Measurements from ENCODE around the gene ACTN3.
"Not testable (repeated sequence)": the region's sequence is repeated elsewhere in the genome, so short reads cannot be mapped to it uniquely, and the experiment has no call there.

ACTN3 gene

GRCh38 chr11:66546368-66546965 lies at the start of gene ACTN3:
TSS of gene ACTN3 (plus strand) at chr11:66546903. CDS start at chr11:66546938, 35 bp downstream.
- DNase-seq (ENCODE audit: low read depth, low spot score), result no peak

DNA sequence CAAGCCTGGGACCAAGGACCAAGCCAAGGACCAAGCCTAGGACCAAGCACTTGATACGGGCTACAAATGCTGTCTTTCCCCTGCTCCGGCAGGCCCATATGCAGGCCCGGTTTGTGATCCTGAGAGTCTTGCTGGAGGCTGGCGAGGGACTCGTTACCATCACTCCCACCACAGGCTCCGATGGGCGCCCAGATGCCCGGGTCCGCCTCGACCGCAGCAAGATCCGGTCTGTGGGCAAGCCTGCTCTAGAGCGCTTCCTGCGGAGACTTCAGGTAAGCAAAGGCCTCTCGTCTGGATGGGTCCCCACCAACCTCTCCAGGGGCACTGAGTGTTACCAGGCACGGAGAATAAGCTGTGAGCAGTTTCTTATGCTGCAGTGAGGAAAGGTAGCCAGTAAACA lies 49.5 kb upstream of the ACTN3 start:
- DNase-seq (ENCODE audit: low read depth, low spot score), result no peak

GRCh38 chr11:66498506-66498905 lies 48.2 kb upstream of the ACTN3 start:
- no peak for DNase-seq (ENCODE audit: low read depth, low spot score)

DNA sequence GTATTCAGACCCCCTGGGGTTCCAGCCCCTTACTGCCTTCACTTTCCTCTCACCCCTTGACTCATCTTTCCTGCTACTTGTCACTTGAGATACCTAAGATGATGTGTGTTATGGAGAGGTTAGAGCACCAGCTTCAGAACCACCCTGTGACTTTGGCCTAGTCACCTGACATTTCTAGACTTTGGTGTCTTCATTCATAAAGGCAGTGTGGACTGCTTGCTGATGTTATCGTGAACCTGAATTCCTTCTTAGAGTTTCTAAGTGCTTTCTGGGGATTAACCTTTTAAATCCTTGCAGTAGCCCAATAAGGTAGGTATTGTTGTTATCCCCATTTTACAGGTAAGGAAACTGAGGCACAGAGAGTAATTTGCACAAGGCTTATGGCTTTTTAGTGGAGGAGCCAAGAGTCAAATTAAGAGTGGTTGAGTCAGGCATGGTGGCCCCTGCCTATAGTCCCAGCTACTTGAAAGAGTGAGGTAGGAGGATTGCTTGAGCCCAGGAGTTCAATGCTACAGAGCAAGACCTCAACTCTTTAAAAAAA lies 41.4 kb upstream of the ACTN3 start:
- no peak for DNase-seq (ENCODE audit: low read depth, low spot score)

DNA sequence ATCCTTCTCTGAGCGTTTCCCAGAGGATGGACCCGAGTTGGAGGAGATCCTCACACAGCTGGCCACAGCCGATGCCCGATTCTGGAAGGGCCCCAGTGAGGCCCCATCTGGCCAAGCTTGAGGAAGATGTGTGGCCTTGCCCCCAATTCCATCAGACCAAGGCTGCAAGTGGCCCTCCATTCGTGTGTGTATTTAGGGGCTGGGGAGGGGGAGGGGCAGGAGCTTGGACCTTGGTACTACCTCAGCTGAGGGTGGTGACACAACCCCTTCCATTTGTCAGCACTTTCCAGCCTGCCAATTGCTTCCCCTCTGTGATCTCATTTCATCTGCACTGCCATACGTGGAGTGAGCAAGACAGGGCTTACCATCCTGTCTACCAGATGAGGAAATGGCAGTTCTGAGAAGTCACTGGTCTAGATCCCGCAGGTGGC lies 37.6 kb upstream of the ACTN3 start:
- no peak for DNase-seq (ENCODE audit: low read depth, low spot score)

- DNase-seq (ENCODE audit: low read depth, low spot score), result peak; percentile 29
Measured at GRCh38 chr11:66510271-66510989, 36.3 kb upstream of the ACTN3 start, which contains the start of gene BBS1. TSS of gene BBS1 (plus strand) at chr11:66510635. CDS start at chr11:66510660, 25 bp downstream.

DNA sequence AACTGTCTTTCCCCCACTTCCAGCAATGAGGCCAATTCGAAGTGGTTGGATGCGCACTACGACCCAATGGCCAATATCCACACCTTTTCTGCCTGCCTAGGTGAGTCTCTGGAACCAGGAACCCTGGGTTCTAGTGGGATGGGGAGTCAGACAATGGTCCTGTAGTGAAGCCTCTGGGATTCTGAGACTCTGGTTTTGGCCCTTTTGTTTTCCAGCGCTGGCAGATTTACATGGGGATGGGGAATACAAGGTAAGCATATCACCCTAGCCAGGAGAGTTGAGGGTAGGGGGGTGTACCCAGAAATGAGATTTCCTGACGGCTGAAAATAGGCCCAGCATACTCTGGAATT lies 35.7 kb upstream of the ACTN3 start:
- DNase-seq (ENCODE audit: low read depth, low spot score), result no peak

GRCh38 chr11:66523611-66524010 lies 23.1 kb upstream of the ACTN3 start:
- no peak for DNase-seq (ENCODE audit: low read depth, low spot score)

- no peak for DNase-seq (ENCODE audit: low read depth, low spot score)
Measured at GRCh38 chr11:66524304-66525040, 22.2 kb upstream of the ACTN3 start.

GRCh38 chr11:66529069-66529468 lies 17.6 kb upstream of the ACTN3 start:
- no peak for DNase-seq (ENCODE audit: low read depth, low spot score)

DNA sequence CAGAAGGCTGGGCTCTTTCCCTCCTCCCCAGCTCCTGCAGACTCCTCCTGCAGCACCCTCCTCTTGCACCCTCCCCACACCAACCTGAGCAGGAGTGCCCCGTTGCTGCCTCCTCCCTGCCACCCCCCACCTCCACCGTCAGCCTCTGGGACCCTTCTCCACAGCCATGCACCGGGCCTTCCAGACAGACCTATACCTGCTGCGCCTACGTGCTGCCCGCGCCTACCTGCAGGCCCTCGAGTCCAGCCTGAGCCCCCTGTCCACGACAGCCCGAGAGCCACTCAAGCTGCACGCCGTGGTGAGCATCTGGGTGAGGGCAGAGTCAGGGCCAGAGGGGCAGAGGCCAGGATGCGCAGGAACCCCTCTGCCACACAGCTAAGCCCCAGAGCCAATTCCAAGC lies 17.0 kb upstream of the ACTN3 start:
- DNase-seq (ENCODE audit: low read depth, low spot score), result no peak

DNA sequence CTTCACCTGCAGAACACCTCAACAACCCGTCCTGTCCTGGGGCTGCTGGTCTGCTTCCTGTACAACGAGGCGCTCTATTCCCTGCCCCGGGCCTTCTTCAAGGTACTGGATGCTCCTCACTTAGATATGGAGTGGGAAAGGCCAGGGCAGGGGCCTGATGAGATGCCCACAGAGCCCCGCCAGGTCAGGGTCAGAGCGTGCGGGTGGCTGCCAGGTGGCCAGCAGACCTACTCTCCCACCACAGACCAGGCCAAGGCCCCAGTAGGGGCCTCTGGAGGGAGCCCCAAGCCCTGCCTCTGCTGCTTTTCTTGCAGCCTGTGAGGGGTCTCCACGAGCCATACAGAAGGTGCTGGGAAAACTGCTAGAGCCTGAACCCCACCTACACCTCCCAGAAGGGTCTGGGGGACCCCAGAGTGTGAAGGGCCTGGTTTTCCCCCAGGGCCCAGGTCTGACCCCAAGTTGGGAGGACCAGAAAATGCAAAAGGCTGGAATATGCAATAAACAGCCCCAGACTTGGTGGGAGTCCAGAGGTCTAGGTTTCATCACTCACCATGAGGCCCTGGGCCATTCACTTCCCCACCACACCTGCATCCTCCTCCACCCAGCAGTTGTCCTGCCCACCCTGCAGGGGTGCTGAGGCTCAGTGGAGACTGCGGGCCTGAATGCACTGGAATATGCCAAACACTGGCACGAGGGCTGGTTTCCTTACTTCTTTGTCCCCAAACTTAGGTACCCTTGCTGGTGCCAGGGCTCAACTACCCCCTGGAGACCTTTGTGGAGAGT lies 15.6 kb upstream of the ACTN3 start:
- DNase-seq (ENCODE audit: low read depth, low spot score), result no peak

DNA sequence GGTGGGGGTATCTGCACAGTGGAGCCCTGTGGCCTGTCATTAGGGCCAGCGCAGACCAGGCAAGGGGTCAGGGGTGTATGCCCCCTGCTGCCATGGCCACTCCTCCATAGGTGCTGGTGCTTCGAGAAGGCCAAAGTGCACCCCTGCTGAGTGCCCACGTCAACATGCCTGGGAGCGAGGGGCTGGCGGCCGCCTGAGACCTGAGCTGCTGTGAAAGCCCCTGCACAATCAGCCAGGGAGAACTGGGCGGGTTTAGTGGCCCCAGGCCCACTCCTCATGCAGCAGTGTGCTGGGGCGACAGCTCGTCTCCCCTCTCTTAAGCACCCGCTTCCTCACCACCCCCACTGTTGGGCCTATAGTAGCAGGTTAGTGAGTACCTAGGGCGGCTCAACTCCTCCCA lies 14.9 kb upstream of the ACTN3 start:
- no peak for DNase-seq (ENCODE audit: low read depth, low spot score)

DNA sequence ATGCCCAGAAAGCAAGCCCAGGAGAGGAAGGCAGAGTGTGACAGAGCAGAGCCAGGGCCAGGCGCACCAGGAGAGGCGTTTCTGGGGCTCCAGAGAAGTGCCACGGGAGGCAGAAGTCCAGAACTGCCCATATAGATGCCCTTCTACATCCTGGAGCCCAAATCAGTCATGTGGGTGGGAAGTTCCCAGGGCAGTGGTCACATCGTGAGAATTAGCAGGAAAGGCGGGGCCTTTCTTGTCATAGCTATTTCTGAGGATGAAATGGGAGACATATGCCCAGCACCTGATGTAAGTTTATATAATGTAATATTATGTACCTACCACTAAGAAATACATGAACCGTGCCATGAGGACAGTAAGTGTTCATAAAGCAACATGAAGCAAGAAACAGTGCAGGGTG lies 13.9 kb upstream of the ACTN3 start:
- no peak for DNase-seq (ENCODE audit: low read depth, low spot score)

DNA sequence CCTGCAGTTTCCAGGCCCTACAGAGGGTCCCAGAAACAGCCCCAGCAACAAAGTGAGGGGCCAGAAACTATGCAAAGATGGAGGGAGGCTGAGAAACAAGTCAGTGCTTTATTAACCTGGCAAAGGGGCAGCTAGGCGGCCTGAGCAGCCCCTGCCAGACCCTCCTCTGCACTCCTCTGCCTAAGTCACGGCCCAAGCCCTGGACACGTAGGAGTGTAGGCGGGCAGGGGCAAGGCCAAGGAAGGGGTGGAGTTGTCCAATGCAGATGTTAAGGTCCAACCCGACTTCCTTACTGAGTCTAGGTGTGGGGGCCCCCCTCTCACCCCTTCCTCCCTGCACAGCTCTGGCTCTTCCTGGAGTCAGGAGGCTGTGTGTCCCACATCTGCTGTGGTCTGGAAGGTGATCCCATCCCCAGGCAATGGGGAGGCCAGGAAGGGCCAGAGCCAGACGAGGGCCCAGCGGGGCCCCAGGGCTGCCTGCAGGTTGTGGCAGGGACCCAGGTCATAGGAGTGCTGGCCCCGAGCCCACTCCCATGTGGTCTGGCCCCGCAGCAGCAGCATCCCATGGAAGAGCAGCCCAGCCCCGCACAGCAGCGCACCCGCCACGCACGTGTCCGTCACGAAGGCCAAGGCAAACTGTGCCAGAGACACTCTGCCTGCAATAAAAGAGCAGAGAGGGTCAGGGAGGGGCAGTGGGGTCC lies 7.4 kb upstream of the ACTN3 start:
- DNase-seq (ENCODE audit: low read depth, low spot score), result no peak

DNA sequence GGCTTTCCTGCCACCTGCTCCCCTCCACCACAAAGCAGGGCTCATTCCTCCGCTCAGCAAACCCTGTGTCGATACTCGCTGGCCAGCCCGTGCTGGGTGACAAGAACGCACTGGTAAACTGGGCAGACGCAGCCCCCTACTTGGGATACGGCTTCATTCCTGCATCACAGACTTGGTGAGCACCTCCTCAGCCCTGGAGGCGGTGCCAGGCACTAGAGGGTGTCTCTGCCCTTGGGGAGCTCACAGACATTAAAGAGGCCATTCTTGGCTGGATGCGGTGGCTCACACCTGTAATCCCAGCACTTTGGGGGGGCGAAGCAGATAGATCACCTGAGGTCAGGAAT lies 6.9 kb upstream of the ACTN3 start:
- no peak for DNase-seq (ENCODE audit: low read depth, low spot score)

DNA sequence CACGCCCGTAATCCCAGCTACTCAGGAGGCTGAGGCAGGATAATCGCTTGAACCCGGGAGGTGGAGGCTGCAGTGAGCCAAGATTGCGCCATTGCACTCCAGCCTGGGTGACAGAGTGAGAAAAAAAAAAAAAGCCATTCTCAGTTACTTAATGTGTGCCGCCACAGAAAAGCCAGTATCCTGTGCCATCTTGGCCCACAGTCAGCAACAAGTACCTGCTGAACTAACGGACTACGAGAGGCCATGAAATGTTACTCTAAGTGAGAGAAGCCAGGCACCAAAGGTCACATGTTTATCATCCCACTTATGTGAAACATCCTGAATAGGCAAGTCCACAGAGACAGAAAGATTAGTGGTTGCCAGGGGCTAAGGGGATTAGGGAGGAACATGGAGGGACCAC lies 6.1 kb upstream of the ACTN3 start:
- DNase-seq (ENCODE audit: low read depth, low spot score), result not testable (repeated sequence)

DNA sequence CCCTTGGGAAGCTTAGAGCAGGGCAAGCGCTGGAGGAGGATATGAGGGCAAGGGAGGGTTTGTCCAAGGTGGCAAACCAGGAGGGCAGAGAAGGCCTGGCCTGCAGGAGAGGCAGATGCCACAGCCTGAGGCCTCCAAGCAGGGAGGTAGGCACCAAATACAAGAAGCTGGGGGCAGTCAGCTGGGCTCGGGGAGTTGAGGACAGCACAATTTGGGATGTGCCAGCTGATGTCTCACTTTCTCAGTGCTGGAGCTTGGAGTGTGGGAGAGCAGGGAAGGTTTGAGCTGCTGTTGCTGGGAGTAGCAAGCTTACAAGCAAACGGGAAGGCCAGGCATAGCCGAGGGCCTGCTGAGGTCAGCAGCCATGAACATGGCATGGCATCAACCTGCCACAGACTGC lies 4.8 kb upstream of the ACTN3 start:
- no peak for DNase-seq (ENCODE audit: low read depth, low spot score)

- no peak for DNase-seq (ENCODE audit: low read depth, low spot score)
Measured at GRCh38 chr11:66542362-66542761, 4.3 kb upstream of the ACTN3 start.

GRCh38 chr11:66543263-66544107 lies 3.2 kb upstream of the ACTN3 start:
- DNase-seq (ENCODE audit: low read depth, low spot score), result no peak
